Measurements from ENCODE around the gene CIAO2A. TPM values are rescaled to one million over a fixed set of nuclear protein-coding genes. Genes with fewer than 3 reads are reported as not detected.

The CIAO2A gene
- total RNA-seq, 4 donors from 2014 or later = 22.9 to 46.9 (median 32.7) TPM

DNA sequence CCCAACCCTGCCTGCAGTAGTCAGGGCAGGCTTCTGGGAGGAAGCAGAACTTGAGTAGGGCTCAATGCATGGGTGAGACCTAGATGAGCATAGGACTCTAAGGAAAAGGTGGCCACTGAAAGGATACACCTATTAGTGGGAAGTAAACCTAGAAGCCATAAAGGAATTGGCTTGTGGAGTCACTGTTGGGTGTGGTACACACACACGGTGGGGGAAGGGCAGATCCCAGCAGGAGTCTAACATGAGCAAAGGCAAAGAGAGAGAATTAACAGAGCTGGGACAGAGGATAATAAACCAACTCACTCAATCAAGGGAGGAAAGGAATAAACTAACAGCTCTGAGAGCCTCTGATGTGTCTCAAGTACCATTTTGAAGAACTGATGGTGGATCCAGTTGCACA is 70.4 kb downstream of the CIAO2A start:
- H3K9me3 ChIP-seq = no peaks in the 10 kb centered on the region
- TF ChIP-seq CTCF (IDR thresholded peaks at IDR 0.05) (no peak), POLR2A (IDR thresholded peaks at IDR 0.05) (no peak), EP300 (IDR thresholded peaks at IDR 0.05) (no peak)
- no peaks in the 10 kb centered on the region for H3K27me3 ChIP-seq
- no peak for DNase-seq (ENCODE audit: low spot score in 2 of 2)
- no peak overlapping the region for H3K27ac ChIP-seq
- peaks cover 0 to 18% (median 3%) of the 10 kb centered on the region in 4 donors for H3K4me1 ChIP-seq
- 39 to 42% methylated on average over 1 of the region's 1 CpG for WGBS, 2 donors
- no peak overlapping the region for H3K4me3 ChIP-seq
- no peaks in the 10 kb centered on the region for H3K36me3 ChIP-seq

DNA sequence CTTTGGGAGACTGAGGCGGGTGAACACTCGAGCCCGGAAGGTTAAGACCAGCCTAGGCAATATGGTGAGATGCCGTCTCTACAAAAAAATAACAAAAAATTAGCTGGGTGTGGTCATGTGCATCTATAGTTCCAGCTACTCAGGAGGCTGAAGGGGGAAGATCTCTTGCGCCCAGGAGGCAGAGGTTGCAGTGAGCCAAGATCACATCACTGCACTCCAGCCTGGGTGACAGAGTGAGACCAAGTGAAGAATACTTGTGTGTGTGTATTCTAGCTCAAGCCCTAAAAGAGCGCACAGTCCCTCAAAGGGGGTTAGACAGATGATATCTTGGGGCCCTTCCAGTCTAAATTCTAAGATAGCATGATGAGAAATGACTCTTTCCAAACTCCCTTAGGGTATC is 71.1 kb downstream of the CIAO2A start:
- TF ChIP-seq POLR2A (IDR thresholded peaks at IDR 0.05) (no peak), EP300 (IDR thresholded peaks at IDR 0.05) (no peak), CTCF (IDR thresholded peaks at IDR 0.05) (no peak)
- Histone ChIP-seq H3K4me3 (no peak overlapping the region), H3K4me1 (peaks cover 0 to 18% (median 3%) of the 10 kb centered on the region in 4 donors), H3K27ac (no peak overlapping the region), H3K9me3 (no peaks in the 10 kb centered on the region), H3K36me3 (no peaks in the 10 kb centered on the region), H3K27me3 (no peaks in the 10 kb centered on the region)
- 95 to 96% methylated on average over 6 of the region's 6 CpGs for WGBS, 2 donors
- no peak for DNase-seq (ENCODE audit: low spot score in 2 of 2)

Small RNA genes lying within 50 kb of the gene (small RNA-seq; reads per million reads assigned to genes)
- not detected for gene RF00019

Other genes starting within 250 kb of the CIAO2A start
- gene DAPK2, start 47.4 kb downstream of the CIAO2A start, total RNA-seq = 10 to 100 TPM; 28.9 to 75.9 (median 56.7) TPM
- 100 to 1,000 TPM; 102 to 128 (median 108) TPM for gene SNX1, start 2.1 kb upstream of the CIAO2A start, total RNA-seq
- 10 to 100 TPM in 3 of 4 donors, 1 to 10 TPM in 1; 1.2 to 45.9 (median 28.7) TPM for gene SNX22, start 57.9 kb upstream of the CIAO2A start, total RNA-seq
- gene PPIB, start 69.2 kb upstream of the CIAO2A start, total RNA-seq = 100 to 1,000 TPM; 168 to 290 (median 214) TPM

All from tibial nerve (tissue), 4 donors.